ENCODE results near the gene ADK. TPM values are rescaled to one million over a fixed set of nuclear protein-coding genes. Genes with fewer than 3 reads are reported as not detected.

Gene ADK
- polyA plus RNA-seq, 1 donor from 2014 or later = 196 TPM

GRCh38 chr10:74381291-74381853 lies 230.4 kb downstream of the ADK start:
- Mint-ChIP-seq H3K4me1 (peaks cover 19 to 51% (median 29%) of the 10 kb centered on the region in 3 donors), H3K4me3 (no peak overlapping the region), H3K9me3 (no peaks in the 10 kb centered on the region), H3K27ac (no peak overlapping the region), H3K36me3 (peaks cover 6% of the 10 kb centered on the region), H3K27me3 (no peaks in the 10 kb centered on the region)

- Mint-ChIP-seq H3K4me1 (peaks cover 14 to 50% (median 29%) of the 10 kb centered on the region in 3 donors), H3K36me3 (peaks cover 6% of the 10 kb centered on the region), H3K9me3 (no peaks in the 10 kb centered on the region)
Measured at GRCh38 chr10:74382663-74383062, 231.6 kb downstream of the ADK start.

GRCh38 chr10:74383642-74384041 lies 232.6 kb downstream of the ADK start:
- Mint-ChIP-seq H3K9me3 (no peaks in the 10 kb centered on the region), H3K36me3 (peaks cover 6% of the 10 kb centered on the region), H3K27me3 (no peaks in the 10 kb centered on the region), H3K4me1 (peaks cover 14 to 47% (median 27%) of the 10 kb centered on the region in 3 donors), H3K27ac (no peak overlapping the region), H3K4me3 (no peak overlapping the region)

More at GRCh38 chr10:74382663-74383062, 231.6 kb downstream of the ADK start:
- no peak overlapping the region for H3K4me3 Mint-ChIP-seq
- H3K27ac Mint-ChIP-seq = no peak overlapping the region
- H3K27me3 Mint-ChIP-seq = no peaks in the 10 kb centered on the region

- Mint-ChIP-seq H3K4me1 (peaks cover 17 to 41% (median 24%) of the 10 kb centered on the region in 3 donors), H3K36me3 (peaks cover 4% of the 10 kb centered on the region), H3K27ac (peak overlapping the region in 1 of 3 donors; percentile 5), H3K9me3 (no peaks in the 10 kb centered on the region), H3K4me3 (no peak overlapping the region), H3K27me3 (no peaks in the 10 kb centered on the region)
Measured at GRCh38 chr10:74384615-74385183, 233.7 kb downstream of the ADK start.

GRCh38 chr10:74388801-74389200 lies 237.8 kb downstream of the ADK start:
- Mint-ChIP-seq H3K4me1 (peaks cover 13 to 24% (median 17%) of the 10 kb centered on the region in 3 donors), H3K36me3 (peaks cover 1% of the 10 kb centered on the region), H3K4me3 (no peak overlapping the region), H3K27ac (peak overlapping the region in 1 of 3 donors; percentile 24), H3K27me3 (no peaks in the 10 kb centered on the region), H3K9me3 (no peaks in the 10 kb centered on the region)

GRCh38 chr10:74391786-74392185 lies 240.8 kb downstream of the ADK start:
- no peak overlapping the region for H3K4me3 Mint-ChIP-seq
- H3K9me3 Mint-ChIP-seq = no peaks in the 10 kb centered on the region
- no peak overlapping the region for H3K27ac Mint-ChIP-seq
- H3K36me3 Mint-ChIP-seq = peaks cover 4% of the 10 kb centered on the region
- peaks cover 10 to 12% (median 12%) of the 10 kb centered on the region in 3 donors for H3K4me1 Mint-ChIP-seq
- no peaks in the 10 kb centered on the region for H3K27me3 Mint-ChIP-seq

GRCh38 chr10:74394416-74394969 lies 243.5 kb downstream of the ADK start:
- Mint-ChIP-seq H3K36me3 (peaks cover 6% of the 10 kb centered on the region), H3K27me3 (no peaks in the 10 kb centered on the region), H3K9me3 (no peaks in the 10 kb centered on the region), H3K4me1 (peaks cover 5 to 8% (median 6%) of the 10 kb centered on the region in 3 donors), H3K27ac (no peak overlapping the region), H3K4me3 (no peak overlapping the region)

- peaks cover 0 to 6% (median 1%) of the 10 kb centered on the region in 3 donors for H3K4me1 Mint-ChIP-seq
- no peaks in the 10 kb centered on the region for H3K27me3 Mint-ChIP-seq
- no peaks in the 10 kb centered on the region for H3K9me3 Mint-ChIP-seq
- H3K36me3 Mint-ChIP-seq = peaks cover 14% of the 10 kb centered on the region
- no peak overlapping the region for H3K27ac Mint-ChIP-seq
- H3K4me3 Mint-ChIP-seq = no peak overlapping the region
Measured at GRCh38 chr10:74400186-74400585, 249.2 kb downstream of the ADK start.

- Mint-ChIP-seq H3K36me3 (peaks cover 27% of the 10 kb centered on the region), H3K27me3 (no peaks in the 10 kb centered on the region), H3K27ac (peak overlapping the region in 2 of 3 donors; percentile 61 to 69), H3K4me3 (peak overlapping the region in 1 of 4 donors; percentile 34), H3K4me1 (peaks cover 11 to 14% (median 13%) of the 10 kb centered on the region in 3 donors), H3K9me3 (no peaks in the 10 kb centered on the region)
Measured at GRCh38 chr10:74406006-74406405, 255.0 kb downstream of the ADK start.

- Mint-ChIP-seq H3K36me3 (peaks cover 13% of the 10 kb centered on the region), H3K9me3 (no peaks in the 10 kb centered on the region), H3K4me1 (peaks cover 8 to 14% (median 12%) of the 10 kb centered on the region in 3 donors), H3K27ac (peak overlapping the region in 1 of 3 donors; percentile 16), H3K27me3 (no peaks in the 10 kb centered on the region), H3K4me3 (no peak overlapping the region)
Measured at GRCh38 chr10:74415146-74415839, 264.3 kb downstream of the ADK start.

GRCh38 chr10:74417397-74417796 lies 266.4 kb downstream of the ADK start:
- H3K4me3 Mint-ChIP-seq = no peak overlapping the region
- H3K36me3 Mint-ChIP-seq = peaks cover 10% of the 10 kb centered on the region
- H3K27ac Mint-ChIP-seq = no peak overlapping the region
- no peaks in the 10 kb centered on the region for H3K27me3 Mint-ChIP-seq
- no peaks in the 10 kb centered on the region for H3K9me3 Mint-ChIP-seq
- H3K4me1 Mint-ChIP-seq = peaks cover 8 to 16% (median 12%) of the 10 kb centered on the region in 3 donors

GRCh38 chr10:74418285-74418872 lies 267.4 kb downstream of the ADK start:
- H3K4me1 Mint-ChIP-seq = peaks cover 8 to 16% (median 12%) of the 10 kb centered on the region in 3 donors
- H3K27me3 Mint-ChIP-seq = no peaks in the 10 kb centered on the region
- no peak overlapping the region for H3K4me3 Mint-ChIP-seq
- peaks cover 9% of the 10 kb centered on the region for H3K36me3 Mint-ChIP-seq
- H3K27ac Mint-ChIP-seq = no peak overlapping the region
- H3K9me3 Mint-ChIP-seq = no peaks in the 10 kb centered on the region

- H3K27me3 Mint-ChIP-seq = no peaks in the 10 kb centered on the region
- H3K4me1 Mint-ChIP-seq = peaks cover 8 to 16% (median 12%) of the 10 kb centered on the region in 3 donors
- peaks cover 15% of the 10 kb centered on the region for H3K36me3 Mint-ChIP-seq
- H3K4me3 Mint-ChIP-seq = peak overlapping the region in 1 of 4 donors; percentile 39
- H3K27ac Mint-ChIP-seq = peak overlapping the region in 1 of 3 donors; percentile 71
- peaks cover 0 to under 1% (median 0%) of the 10 kb centered on the region in 3 donors for H3K9me3 Mint-ChIP-seq
Measured at GRCh38 chr10:74419491-74419951, 268.5 kb downstream of the ADK start.

- H3K9me3 Mint-ChIP-seq = peaks cover 0 to 3% (median 0%) of the 10 kb centered on the region in 3 donors
- peaks cover 8 to 16% (median 12%) of the 10 kb centered on the region in 3 donors for H3K4me1 Mint-ChIP-seq
- peak overlapping the region in 1 of 3 donors; percentile 71 for H3K27ac Mint-ChIP-seq
- H3K36me3 Mint-ChIP-seq = peaks cover 16% of the 10 kb centered on the region
- peak overlapping the region in 1 of 4 donors; percentile 39 for H3K4me3 Mint-ChIP-seq
- no peaks in the 10 kb centered on the region for H3K27me3 Mint-ChIP-seq
Measured at GRCh38 chr10:74419958-74420375, 268.9 kb downstream of the ADK start.

Measured in IgD-negative memory B cell (primary cell).